Right atrium auricular region (tissue), 2 donors: ENCODE data around the gene NVL. TPM values are rescaled to one million over a fixed set of nuclear protein-coding genes. Genes with fewer than 3 reads are reported as not detected.

Source experiments
- DNase-seq: peaks from one replicate; pipeline ENCODE4 v3.0.0-alpha.2; 2019; ENCODE audit warnings: low spot score
- H3K27ac ChIP-seq, 2 donors: fragments of 200-600 bp; sonication (generic); 1 replicate in 1 of 2; 2 replicates in 1 of 2; pipeline ENCODE4 v1.5.1; 2016 to 2019
- H3K27me3 ChIP-seq, 2 donors: fragments of 200-600 bp; sonication (generic); one replicate each; pipeline versions ENCODE4 v1.5.1 to v1.6.0; 2017 to 2019
- H3K36me3 ChIP-seq: fragments of 200-600 bp; sonication (generic); one replicate; pipeline ENCODE4 v1.5.1; 2016
- H3K4me1 ChIP-seq, 2 donors: fragments of 200-600 bp; sonication (generic); one replicate each; pipeline versions ENCODE4 v1.5.1 to v1.6.0; 2017 to 2019
- H3K4me3 ChIP-seq, 2 donors: fragments of 200-600 bp; sonication (generic); 1 replicate in 1 of 2; 2 replicates in 1 of 2; pipeline ENCODE4 v1.5.1; 2017 to 2019; ENCODE audit warnings: mild to moderate bottlenecking in 1 of 2, moderate library complexity in 1 of 2
- H3K9me3 ChIP-seq, 2 donors: fragments of 200-600 bp; sonication (generic); one replicate each; pipeline ENCODE4 v1.5.1; 2019
- total RNA-seq, 2 donors: library from RNA; depleted of rRNA; stranded (reverse); fragments of >200 nt; gene quantifications; one replicate each; pipeline ENCODE4 v1.1.0, GENCODE V29; 2016
- TF ChIP-seq, protein P1 (sequence below), 2 donors: fragments of 200-600 bp; sonication (generic); IDR thresholded peaks; one replicate each; pipeline ENCODE4 v1.5.1; 2019; ENCODE audit warnings: antibody characterized with exemption in 2 of 2

The NVL gene
- total RNA-seq, 2 donors from 2014 or later, result 7.5 to 8.3 TPM

DNA sequence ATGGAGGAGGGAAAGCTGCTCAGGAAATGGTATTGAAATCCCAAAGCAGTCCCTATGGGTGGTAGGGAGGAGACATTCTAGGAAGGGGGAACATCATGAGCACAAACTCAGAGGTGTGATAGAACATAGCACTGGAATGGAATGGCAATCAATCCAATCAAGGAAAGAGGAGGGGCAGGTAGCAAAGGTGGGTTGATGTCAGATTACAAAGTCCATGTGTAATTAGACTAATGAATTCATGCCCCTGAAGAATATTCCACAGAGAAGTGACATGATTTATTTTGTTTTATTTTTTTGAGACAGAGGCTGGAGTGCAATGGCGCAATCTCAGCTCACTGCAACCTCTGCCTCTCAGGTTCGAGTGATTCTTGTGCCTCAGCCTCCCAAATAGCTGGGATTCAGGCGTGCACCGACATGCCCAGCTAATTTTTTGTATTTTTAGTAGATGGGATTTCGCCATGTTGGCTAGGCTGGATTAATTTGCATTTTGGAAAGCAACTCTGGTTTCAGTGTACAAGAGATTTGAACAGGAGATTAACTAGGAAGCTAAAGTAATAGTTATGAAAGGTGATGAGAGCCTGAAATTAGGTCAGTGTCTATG lies 110.9 kb downstream of the NVL start:
- H3K27ac ChIP-seq, result no peak overlapping the region
- DNase-seq, result no peak
- H3K9me3 ChIP-seq, result no peaks in the 10 kb centered on the region
- H3K27me3 ChIP-seq, result no peaks in the 10 kb centered on the region
- no peak overlapping the region for H3K4me3 ChIP-seq
- no peaks in the 10 kb centered on the region for H3K36me3 ChIP-seq
- TF ChIP-seq, protein P1, sequence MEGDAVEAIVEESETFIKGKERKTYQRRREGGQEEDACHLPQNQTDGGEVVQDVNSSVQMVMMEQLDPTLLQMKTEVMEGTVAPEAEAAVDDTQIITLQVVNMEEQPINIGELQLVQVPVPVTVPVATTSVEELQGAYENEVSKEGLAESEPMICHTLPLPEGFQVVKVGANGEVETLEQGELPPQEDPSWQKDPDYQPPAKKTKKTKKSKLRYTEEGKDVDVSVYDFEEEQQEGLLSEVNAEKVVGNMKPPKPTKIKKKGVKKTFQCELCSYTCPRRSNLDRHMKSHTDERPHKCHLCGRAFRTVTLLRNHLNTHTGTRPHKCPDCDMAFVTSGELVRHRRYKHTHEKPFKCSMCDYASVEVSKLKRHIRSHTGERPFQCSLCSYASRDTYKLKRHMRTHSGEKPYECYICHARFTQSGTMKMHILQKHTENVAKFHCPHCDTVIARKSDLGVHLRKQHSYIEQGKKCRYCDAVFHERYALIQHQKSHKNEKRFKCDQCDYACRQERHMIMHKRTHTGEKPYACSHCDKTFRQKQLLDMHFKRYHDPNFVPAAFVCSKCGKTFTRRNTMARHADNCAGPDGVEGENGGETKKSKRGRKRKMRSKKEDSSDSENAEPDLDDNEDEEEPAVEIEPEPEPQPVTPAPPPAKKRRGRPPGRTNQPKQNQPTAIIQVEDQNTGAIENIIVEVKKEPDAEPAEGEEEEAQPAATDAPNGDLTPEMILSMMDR (IDR thresholded peaks at IDR 0.05), result no peak
- peaks cover 0 to 5% of the 10 kb centered on the region in 2 donors for H3K4me1 ChIP-seq

GRCh38 chr1:224217655-224218623 lies 112.0 kb downstream of the NVL start:
- Histone ChIP-seq H3K27me3 (no peaks in the 10 kb centered on the region), H3K36me3 (no peaks in the 10 kb centered on the region), H3K9me3 (no peaks in the 10 kb centered on the region), H3K27ac (no peak overlapping the region), H3K4me1 (peaks cover 0 to 6% of the 10 kb centered on the region in 2 donors), H3K4me3 (no peak overlapping the region)
- TF ChIP-seq, protein P1 (IDR thresholded peaks at IDR 0.05), result no peak
- DNase-seq, result no peak

GRCh38 chr1:224216382-224216781 lies 113.6 kb downstream of the NVL start:
- no peak overlapping the region for H3K4me3 ChIP-seq
- H3K4me1 ChIP-seq, result peaks cover 0 to 9% of the 10 kb centered on the region in 2 donors
- H3K9me3 ChIP-seq, result no peaks in the 10 kb centered on the region
- DNase-seq, result no peak
- H3K27me3 ChIP-seq, result no peaks in the 10 kb centered on the region
- H3K27ac ChIP-seq, result peak overlapping the region; percentile 48 to 51
- TF ChIP-seq, protein P1 (IDR thresholded peaks at IDR 0.05), result no peak
- H3K36me3 ChIP-seq, result no peaks in the 10 kb centered on the region

- Histone ChIP-seq H3K27me3 (no peaks in the 10 kb centered on the region), H3K4me3 (no peak overlapping the region), H3K36me3 (no peaks in the 10 kb centered on the region), H3K9me3 (no peaks in the 10 kb centered on the region), H3K27ac (no peak overlapping the region), H3K4me1 (peaks cover 0 to 19% of the 10 kb centered on the region in 2 donors)
- TF ChIP-seq, protein P1 (IDR thresholded peaks at IDR 0.05), result no peak
- DNase-seq, result no peak
Observed at GRCh38 chr1:224213438-224214119, 116.4 kb downstream of the NVL start.

- Histone ChIP-seq H3K4me3 (no peak overlapping the region), H3K27me3 (no peaks in the 10 kb centered on the region), H3K27ac (no peak overlapping the region), H3K4me1 (peaks cover 0 to 19% of the 10 kb centered on the region in 2 donors), H3K9me3 (no peaks in the 10 kb centered on the region), H3K36me3 (no peaks in the 10 kb centered on the region)
- TF ChIP-seq, protein P1 (IDR thresholded peaks at IDR 0.05), result no peak
- DNase-seq, result no peak
Observed at GRCh38 chr1:224212618-224213061, 117.3 kb downstream of the NVL start.
